GM18519 (cell line): ENCODE results near the gene MNX1.

Experiments
- ATAC-seq: cut with Tn5 transposase; IDR thresholded peaks from one replicate; pipeline ENCODE4 v1.9.1; 2021; ENCODE audit warnings: mild to moderate bottlenecking, moderate library complexity; ENCODE audit not compliant: unreplicated experiment, low FRiP score

Gene MNX1

DNA sequence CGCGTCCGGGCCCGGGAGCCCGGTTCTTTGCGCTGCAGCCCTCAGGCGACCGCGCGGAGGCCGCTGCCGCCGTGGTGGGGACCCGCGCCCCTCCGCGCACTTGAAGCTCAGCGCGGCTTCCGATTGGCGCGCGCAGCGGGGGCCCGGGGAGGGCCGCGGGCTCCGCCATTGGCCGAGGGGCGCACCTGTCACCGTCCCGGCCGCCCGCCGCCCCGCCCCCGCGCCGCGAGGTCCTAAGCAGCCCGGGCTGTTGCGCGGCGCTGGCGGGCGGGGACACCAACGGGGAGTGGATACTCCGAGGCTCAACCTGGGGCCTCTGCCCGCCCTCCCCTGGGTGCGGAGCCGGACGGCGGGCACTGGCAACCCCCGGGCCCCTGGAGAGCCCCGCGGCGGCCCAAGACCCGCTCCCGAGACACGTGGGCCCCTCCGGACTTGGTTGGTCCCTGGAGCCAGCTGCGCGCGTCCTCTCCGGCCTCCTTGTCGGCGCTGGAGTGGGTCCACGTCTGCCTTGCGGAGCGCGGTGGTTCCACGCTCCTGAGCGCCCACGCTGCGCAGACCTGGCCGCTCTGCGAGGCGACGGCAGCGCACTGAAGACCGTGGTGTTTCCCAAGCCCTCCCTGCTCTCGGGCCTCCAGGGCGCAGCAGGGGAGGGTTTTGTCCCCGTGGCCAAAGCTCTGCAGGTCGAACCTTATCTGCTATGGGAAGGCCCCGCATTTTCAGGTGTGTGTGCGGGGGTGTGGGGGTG lies at the start of gene MNX1:
Gene MNX1, minus strand, starts transcription at position 76 of the 745 bp plus-strand sequence. CDS start 313 bp downstream, outside the sequence.
- peak; percentile 74 for ATAC-seq

DNA sequence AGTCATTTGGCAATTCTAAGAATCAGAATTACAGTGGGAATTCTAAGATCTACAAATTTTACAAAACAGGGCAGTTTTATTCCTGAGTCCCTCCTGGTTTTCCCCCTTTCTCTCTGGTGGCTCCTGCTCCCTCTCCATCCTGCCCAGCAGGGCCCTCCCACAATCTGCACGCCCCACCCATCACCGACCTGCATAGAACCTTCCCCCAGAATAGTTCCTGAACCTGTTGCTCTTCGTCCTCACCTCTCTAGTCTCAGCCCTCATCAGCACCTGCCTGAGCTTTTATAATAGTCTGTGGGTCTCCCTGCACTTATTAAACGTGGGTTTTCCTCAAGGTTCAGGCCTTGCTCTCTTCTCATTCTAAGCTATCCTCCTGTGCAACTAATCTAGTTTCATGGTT lies 49.1 kb upstream of the MNX1 start:
- no peak for ATAC-seq

DNA sequence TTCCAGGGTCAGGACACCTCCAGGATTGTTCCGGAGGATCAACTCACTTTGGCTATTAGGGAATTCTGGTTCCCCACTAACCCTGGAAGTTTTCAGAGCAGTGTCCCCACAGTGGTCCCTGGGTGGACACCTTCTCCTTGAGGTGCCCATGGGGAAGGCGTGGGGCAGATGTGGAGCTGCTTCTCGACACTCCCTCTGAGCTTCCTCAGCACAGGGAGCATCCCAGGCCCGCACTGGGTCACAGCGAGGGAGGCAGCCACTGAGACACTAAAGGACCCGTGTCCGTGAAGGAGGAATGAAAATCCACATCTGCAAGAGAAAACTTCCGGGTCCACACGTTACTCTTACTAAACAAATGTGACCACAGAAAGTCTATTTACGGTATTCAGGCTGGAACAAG lies 48.2 kb upstream of the MNX1 start:
- no peak for ATAC-seq

DNA sequence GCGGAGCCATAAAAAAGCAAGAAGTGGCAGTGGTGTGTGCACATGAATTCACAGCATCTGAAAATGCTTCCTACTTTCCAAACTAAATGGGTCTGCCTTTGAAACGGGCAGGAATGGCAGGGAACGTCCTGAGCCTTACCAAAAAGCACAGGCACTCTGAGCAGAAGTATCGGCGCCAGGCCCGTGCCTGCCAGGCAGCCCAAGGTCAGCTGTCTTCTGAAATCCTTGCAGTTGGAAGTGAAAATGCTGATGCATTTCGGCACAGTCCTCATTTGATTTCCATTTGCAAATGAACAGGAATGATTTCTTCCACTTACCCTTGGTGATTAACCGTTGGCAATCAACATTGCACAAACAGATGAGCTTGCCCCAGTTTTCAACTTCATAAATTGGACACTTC lies 47.6 kb upstream of the MNX1 start:
- no peak for ATAC-seq

DNA sequence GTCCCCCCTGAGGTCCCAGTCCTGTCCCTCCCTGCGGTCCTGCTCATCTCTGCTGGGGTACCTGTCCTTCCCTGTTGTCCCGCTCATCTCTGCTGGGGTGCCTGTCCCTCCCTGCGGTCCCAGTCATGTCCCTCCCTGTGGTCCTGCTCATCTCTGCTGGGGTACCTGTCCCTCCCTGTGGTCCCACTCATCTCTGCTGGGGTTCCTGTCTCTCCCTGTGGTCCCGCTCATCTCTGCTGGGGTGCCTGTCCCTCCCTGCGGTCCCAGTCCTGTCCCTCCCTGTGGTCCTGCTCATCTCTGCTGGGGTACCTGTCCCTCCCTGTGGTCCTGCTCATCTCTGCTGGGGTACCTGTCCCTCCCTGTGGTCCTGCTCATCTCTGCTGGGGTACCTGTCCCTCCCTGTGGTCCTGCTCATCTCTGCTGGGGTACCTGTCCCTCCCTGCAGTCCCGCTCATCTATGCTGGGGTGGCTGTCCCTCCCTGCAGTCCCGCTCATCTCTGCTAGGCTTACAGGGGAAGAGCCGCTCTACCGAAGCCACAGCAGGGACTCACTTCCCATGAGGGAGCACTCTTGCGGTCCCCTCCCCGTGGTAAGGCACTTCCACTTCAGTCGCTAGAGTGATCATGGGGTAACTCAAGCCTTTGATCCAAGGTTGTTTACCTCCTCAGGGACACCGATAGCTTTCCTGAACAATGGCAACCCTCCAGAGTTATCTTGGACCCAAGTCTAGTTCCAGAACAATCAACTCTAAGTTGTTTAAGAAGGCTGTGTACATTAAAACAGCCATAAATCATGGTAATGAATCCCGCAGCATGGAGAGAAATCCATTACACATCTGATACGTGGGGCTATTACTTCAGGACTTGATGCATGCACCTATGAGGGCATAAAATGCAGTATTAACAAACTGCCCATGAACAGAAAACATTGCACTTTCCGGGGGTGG lies 46.8 kb upstream of the MNX1 start:
- ATAC-seq, result no peak

DNA sequence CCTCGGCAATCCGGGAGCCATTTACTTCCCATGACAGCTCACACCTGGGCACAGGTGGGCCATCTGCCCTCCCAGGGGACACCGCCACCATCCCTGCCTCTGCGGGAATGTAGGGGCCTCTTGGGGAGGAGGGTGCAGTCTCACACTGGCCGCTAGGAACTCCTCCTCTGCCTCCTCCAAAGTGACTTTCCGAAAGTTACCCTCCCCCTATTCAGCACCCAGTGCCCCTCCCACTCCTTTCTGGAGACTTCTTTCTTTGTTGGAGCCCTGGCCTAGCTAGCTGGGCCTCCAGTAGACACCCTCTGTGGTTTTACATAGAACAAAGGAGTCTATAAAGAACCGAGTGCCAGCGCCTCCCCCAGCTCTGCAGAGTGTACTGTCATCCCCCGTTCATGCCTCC lies 45.8 kb upstream of the MNX1 start:
- ATAC-seq, result no peak

DNA sequence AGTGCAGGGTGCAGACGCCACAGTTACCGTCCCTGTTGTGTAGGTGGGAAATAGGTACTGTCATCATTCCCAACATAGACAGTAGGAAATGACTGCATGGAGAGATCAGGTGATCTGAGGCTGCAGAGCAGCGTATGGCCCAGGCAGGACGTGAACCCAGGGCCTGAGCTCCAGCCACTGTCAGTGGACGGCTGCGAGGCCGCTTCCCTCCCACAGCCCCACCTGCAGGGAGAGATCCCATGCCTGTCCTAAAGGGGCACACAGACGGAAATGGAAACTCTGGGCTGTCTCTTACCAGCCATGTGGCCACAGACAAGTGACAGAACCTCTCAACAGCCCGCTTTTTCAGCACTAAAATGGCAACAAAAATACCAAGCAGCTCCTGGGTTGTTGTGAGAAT lies 44.5 kb upstream of the MNX1 start:
- ATAC-seq, result no peak

DNA sequence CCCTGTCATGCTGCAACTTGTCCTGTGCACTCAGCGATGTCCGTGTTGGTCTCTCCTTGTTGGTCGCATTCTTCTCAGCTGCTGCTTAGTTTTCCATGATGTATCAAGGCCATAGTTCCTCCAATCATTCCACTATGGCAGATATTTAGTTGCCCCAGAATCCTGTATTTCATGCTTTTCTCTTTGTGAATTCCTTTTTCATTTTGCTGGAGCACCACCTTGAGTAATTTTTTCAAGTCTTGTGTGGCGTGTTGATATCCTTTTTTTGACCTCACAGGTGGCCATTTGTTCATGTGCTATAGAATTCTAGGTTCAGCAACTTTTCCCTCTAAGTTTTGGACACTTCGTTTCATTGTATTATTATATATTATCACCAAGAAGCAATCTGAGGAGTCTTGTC lies 42.7 kb upstream of the MNX1 start:
- no peak for ATAC-seq

DNA sequence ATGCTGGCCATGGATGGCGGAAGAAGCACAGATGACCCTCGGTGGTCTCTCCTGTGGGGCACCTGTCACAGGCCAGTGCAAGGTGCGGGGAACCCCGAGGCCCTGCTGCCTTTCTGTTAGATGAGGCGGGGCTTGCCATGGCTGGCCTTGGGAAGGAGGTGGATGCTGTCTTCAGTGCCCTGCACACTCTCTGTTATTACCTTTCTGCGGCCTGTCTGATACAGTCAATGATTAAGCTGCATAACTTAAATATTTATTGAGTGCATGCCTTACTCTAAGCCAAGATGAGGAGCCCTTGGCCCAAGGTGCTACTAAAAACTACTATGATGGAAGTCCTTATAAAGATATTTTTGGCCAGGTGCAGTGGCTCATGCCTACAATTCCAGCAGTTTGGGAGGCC lies 36.7 kb upstream of the MNX1 start:
- ATAC-seq, result no peak

DNA sequence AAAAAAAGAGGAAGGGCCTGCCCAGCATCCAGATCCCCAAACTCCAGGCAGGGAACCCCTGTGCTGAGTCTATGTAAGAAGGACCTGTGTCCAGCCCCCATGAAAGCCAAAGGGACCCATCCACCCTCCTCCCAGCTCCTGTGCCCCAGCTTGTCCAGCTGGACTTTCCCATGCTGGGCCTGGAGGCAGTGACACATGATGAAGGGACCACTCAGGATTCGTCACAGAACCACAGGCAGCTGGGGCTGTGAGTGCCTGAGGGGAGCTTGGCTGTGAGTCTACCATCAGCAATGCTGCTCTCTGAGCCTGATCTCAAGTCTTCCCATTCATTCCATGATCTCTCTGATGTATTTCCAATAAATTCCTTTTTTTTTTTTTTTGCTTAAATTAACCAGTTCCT lies 36.2 kb upstream of the MNX1 start:
- no peak for ATAC-seq

DNA sequence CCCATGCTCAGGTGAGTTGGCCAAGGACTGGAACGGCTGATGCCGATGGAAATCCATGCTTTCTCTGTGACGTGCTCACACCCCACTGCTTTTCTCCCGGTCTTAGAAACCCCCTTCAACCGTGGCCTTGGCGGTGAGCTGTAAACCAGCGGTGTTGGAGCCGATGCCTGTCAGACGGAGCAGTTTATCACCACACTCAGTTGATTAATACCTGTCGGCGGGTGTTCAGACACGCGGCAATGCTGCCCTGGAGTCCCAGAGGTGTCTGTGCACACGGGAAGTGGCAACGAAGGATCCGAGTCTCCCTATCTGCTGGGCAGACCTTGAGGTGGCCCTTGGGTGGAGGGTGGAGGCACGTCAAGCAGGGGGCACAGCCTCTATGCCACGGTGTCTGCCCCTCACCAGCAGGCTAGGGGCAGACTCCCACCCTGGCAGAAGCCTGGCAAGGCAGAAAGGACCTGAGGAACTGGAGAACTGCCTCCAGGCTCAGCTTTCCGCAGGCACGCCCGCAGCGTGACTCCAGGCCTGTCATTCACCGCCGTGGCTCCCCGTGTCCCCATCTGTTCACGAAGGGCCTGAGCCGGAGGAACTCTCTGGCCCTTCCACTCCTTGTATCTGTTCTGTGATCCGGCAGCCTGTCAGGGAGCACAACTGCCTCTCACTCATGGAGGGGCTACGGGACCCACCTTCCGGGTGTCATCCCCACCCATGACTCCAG lies 34.6 kb upstream of the MNX1 start:
- no peak for ATAC-seq

DNA sequence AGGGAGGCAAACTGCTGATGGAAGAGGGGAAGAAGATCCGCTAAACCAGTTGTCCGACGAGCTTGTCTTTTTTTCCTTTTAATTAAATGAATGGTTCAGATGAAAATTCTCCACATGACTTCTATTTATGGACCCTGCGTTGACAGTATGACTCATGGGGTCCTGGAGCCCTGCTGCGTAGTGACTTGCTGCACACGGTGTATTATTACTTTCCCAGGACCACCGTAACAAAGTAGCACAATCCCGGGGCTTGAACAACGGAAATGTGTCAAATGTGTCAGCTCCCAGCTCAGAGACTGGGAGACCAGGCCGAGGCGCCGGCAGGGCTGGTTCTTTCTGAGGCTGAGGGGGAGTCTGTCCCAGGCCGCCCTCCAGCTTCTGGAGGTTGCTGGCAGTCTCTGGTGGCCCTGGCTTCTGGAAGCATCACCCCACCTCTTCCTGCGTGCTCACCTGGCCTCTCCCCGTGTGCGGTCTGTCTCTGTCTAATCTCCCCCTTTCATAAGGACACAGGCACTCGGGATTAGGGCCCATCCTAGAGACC lies 33.8 kb upstream of the MNX1 start:
- no peak for ATAC-seq

DNA sequence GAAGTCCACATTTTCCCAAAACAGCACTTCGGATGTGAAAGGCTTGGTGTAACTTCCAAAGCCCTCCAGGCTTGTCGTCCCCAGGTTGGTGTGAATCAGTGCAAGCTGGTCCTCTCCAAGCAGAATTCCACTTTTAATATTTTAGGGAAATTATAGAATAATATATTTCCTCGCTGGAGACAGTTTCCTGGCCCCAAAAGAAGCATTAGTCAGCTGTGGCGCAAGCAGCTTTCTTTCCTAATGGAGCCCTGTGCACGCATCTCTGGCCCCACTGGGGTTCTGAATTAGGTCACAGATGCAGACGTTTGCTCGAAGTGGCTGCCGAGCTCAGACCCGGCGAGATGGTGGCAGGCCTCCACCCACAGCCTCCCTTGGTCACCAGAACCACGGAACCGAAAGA lies 33.3 kb upstream of the MNX1 start:
- no peak for ATAC-seq

DNA sequence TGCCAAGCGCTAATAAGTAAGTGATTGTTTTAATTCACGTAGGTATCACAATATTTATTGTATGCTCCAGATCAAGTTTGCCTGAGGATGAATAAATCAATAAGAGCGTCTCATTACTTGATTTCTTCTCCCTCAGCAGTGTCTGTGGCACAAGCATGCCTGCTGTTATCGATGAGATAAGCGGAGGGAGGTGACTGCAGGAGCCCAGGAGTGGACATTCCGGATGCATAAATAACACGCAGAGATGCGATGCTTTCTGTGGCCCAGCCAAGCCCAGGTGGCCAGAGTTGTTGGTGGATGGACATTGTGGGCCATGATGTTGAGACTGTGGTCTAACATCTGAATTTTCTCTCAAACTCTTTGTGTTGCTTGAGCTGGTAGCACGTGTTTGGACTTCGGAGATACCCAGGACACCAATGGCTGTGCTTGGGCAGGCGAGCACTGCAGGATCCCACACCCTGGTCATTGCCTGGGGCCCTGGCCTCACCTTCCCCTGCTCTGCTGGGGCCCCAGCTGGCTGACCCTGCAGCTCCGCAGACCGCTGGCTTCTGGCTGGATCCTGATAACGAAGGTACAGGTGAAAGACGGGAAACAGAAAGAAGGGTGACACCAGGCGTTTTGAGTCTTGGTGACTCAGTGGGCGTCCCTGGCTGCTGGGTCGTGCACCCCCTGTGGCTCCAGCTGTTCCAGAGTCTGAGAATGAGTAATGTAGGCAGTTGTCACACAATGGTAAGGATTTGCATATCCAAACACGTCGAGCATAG lies 31.2 kb upstream of the MNX1 start:
- ATAC-seq, result no peak

DNA sequence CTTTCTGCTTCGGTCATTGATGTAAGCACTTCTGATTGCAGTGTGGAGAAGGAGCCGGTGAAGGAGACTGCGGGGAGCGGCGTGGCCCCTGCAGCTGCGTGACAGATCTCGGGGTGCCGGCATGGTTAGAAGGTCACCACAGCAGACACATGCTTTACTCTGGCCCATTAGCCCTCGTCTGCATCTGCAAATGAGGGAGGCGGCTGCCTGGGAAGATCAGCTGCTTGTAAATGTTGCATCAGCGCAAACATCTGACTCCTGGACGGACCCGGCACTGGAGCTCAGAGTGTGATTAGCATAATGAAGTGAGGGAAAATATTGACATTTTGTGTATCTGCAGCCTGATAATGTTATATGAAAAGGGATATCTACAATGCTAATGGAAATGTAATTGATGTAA lies 30.5 kb upstream of the MNX1 start:
- no peak for ATAC-seq

DNA sequence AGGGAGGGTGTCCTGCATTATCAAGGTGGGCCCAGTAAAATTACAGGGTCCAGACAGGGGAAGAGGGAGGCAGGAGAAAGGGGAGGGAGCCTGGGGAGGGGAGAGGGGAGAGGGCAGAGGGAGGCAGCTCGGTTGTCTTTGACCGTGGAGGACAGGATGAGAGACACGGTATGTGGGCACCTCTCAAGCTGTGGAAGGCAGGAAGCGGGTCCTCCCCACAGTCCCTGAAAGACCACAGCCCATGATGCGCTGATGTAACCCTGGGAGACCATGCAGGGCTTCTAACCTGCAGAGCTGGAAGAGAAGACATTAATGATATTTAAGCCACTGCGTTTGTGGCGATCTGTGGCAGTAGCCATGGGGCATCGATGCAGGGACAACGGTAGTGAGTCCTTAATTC lies 27.2 kb upstream of the MNX1 start:
- no peak for ATAC-seq

DNA sequence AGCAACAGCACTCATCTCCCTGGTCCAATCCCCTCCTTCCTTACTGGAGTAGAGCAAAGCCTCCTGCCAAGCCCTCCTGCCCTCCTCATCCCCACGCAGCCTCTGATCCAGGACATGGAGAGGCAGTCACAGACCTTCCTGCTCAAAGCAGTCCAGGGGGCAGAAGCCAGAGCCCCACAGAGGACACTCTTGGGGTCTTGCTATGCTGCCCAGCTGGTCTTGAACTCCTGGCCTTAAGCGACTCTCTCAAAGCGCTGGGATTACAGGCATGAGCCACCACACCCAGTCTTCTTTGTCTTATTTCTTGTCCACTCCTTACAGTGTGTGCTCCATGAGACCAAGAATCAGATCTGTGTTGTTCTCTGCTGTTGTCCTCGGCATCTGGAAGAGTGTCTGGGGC lies 26.6 kb upstream of the MNX1 start:
- ATAC-seq, result no peak

DNA sequence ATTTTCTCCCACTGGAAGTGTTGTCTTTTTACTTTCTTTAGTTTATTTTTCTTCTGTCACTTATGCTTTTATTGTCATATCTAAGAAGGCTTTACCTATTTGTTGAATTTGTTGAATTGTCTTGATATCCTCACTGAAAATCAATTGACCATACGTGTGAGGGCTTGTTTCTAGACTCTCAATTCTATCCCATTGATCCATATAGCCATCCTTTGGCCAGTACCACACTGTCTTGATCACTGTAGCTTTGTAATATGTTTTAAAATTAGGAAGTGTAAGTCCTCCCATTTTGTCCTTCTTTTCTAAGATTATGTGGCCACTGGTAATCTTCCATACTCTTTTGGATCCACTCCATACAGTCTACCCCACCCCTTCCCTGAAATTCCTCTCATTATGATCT lies 25.5 kb upstream of the MNX1 start:
- ATAC-seq, result no peak

DNA sequence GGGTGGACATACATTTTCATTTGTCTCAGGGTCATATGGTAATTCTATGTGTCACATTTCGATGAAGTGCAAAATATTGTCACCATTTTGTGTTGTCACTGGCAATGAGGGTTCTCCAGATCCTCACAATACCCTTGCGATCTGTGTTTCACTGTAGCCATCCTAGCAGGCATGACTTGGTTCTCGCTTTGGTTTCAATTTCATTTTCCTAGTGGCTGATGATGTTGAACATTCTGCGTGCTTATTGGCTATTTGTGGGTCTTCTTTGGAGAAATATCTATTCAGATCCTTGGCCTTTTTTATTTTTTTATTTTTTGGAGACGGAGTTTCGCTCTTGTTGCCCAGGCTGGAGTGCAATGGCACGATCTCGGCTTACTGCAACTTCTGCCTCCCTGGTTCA lies 24.8 kb upstream of the MNX1 start:
- no peak for ATAC-seq
